Endothelial cell of umbilical vein (primary cell): ENCODE results near the gene CREB3.

Experiments
- EZH2 ChIP-seq: IDR thresholded peaks from 2 replicates; pipeline ENCODE4 v1.6.1; 2012; ENCODE audit warnings: borderline replicate concordance, low read depth, mild to moderate bottlenecking, moderate library complexity, low read length, inconsistent platforms; ENCODE audit not compliant: severe bottlenecking
- FOS ChIP-seq: IDR thresholded peaks from 2 replicates; pipeline ENCODE4 v1.6.1; 2011; ENCODE audit warnings: mild to moderate bottlenecking, low read length, moderate library complexity, borderline replicate concordance; ENCODE audit not compliant: insufficient read depth
- POLR2A ChIP-seq: IDR thresholded peaks from 2 replicates; pipeline ENCODE4 v1.6.1; 2012; ENCODE audit warnings: low read depth, mild to moderate bottlenecking, control low read depth, low read length
- POLR2AphosphoS5 ChIP-seq: IDR thresholded peaks from 2 replicates; pipeline ENCODE4 v1.6.1; 2012; ENCODE audit warnings: low read depth, mild to moderate bottlenecking, control low read depth, low read length, moderate library complexity; ENCODE audit not compliant: insufficient read depth
- TF ChIP-seq, protein P1 (sequence below), 2 donors: IDR thresholded peaks; 1 replicate in 1 of 2; 2 replicates in 1 of 2; pipeline ENCODE4 v1.5.1; 2011; ENCODE audit warnings: low read length in 2 of 2, mild to moderate bottlenecking in 2 of 2, moderate library complexity in 2 of 2, control low read depth in 1 of 2, inconsistent platforms in 1 of 2, low read depth in 1 of 2; ENCODE audit not compliant: insufficient read depth in 1 of 2; ENCODE audit errors: extremely low read depth in 1 of 2
- TF ChIP-seq, protein P2 (sequence below): IDR thresholded peaks from 2 replicates; pipeline ENCODE4 v1.6.1; 2011; ENCODE audit not compliant: insufficient read depth, insufficient read length

- TF ChIP-seq EZH2 (no peak), FOS (no peak), POLR2A (no peak), POLR2AphosphoS5 (no peak)
- TF ChIP-seq, protein P1, sequence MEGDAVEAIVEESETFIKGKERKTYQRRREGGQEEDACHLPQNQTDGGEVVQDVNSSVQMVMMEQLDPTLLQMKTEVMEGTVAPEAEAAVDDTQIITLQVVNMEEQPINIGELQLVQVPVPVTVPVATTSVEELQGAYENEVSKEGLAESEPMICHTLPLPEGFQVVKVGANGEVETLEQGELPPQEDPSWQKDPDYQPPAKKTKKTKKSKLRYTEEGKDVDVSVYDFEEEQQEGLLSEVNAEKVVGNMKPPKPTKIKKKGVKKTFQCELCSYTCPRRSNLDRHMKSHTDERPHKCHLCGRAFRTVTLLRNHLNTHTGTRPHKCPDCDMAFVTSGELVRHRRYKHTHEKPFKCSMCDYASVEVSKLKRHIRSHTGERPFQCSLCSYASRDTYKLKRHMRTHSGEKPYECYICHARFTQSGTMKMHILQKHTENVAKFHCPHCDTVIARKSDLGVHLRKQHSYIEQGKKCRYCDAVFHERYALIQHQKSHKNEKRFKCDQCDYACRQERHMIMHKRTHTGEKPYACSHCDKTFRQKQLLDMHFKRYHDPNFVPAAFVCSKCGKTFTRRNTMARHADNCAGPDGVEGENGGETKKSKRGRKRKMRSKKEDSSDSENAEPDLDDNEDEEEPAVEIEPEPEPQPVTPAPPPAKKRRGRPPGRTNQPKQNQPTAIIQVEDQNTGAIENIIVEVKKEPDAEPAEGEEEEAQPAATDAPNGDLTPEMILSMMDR (IDR thresholded peaks at IDR 0.05; ENCODE audit: extremely low read depth in 1 of 2, insufficient read depth in 1 of 2, low read depth in 1 of 2, low read length in 2 of 2) = no peak
- TF ChIP-seq, protein P2, sequence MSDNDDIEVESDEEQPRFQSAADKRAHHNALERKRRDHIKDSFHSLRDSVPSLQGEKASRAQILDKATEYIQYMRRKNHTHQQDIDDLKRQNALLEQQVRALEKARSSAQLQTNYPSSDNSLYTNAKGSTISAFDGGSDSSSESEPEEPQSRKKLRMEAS = no peak
Measured at GRCh38 chr9:35740243-35740642, 7.8 kb downstream of the CREB3 start.
